Ramos (cell line): ENCODE data around the gene CCDC192.
"Not testable (repeated sequence)": the region's sequence is repeated elsewhere in the genome, so short reads cannot be mapped to it uniquely, and the experiment has no call there.

Experiments
- in situ Hi-C: fragments of 300-500 bp; cut with MboI; formaldehyde crosslinking; loops from one replicate; pipeline ENCODE4 v1.14.3; 2022; ENCODE audit warnings: low sequenced_read_pairs; ENCODE audit not compliant: unreplicated experiment

CCDC192 gene

DNA sequence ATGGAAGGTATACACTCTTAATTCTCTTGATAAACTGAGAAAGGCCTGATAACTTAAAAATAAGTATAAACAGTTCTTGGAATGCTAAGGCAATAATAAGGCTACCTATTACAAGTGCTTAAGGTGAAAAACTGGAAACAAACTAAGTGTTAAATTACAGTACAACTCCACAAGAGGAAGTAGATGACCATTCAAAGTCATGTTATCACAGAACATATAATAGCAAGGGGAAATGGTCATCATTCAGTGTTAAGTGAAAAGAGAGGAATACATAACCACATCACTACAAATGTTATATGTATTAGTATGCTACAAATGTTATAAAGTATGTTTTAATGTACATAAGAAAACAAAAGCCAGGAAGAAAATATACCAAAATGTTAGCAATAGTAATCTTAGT lies 135.9 kb downstream of the CCDC192 start:
- in situ Hi-C loops: no loop called here

GRCh38 chr5:127839496-127840197 lies 136.5 kb downstream of the CCDC192 start:
- in situ Hi-C loops: no loop called here

GRCh38 chr5:127840198-127840524 lies 137.0 kb downstream of the CCDC192 start:
- in situ Hi-C loops: no loop called here

GRCh38 chr5:127840809-127841208 lies 137.6 kb downstream of the CCDC192 start:
- in situ Hi-C loops: no loop called here

DNA sequence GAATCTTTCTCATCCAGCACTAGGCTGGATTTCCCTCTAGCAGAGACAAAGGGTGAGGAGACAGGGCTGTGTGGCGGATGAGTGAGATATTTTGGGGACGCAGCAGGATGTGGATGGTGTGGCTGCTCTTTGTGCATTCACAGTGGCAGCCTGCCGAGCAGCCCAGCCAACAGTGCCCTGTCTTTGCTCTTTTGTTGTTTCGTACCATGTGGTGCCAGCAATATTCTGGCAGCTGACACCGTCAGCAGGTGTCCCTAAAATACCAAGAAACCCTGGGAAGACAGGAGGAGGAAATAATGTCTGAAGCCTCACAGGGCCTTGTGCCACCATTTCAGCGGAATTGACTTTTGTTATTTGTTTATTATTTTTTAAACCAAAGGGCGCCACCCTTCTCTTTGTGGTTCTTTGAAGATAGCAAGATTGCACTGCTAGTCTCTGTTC lies 141.4 kb downstream of the CCDC192 start:
- in situ Hi-C loops: no loop called here

- in situ Hi-C loops: no loop called here
Observed at GRCh38 chr5:127846884-127847283, 143.7 kb downstream of the CCDC192 start.

GRCh38 chr5:127847641-127848040 lies 144.4 kb downstream of the CCDC192 start:
- in situ Hi-C loops: not testable (repeated sequence)

DNA sequence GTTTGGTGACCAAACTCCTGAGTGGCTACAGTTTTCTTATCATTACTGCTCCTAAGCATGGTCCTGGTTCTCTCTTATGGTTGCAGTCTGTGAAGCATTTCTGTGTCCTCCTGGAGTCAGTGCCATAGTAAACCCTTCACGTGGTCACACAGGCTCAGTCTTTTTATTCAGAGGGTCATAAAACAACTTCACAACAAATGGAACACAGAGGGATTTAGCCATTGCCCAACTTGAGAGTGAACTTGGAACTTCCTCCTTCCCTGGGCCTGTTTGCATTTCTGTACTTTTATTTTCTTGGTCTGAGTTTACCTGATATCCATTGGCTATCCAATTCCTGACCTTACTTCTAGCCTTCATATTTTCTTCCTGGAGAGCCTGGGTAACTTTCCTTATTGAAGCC lies 144.9 kb downstream of the CCDC192 start:
- in situ Hi-C loops: no loop called here

- in situ Hi-C loops: no loop called here
Observed at GRCh38 chr5:127849408-127849807, 146.2 kb downstream of the CCDC192 start.

GRCh38 chr5:127849891-127850290 lies 146.7 kb downstream of the CCDC192 start:
- in situ Hi-C loops: no loop called here

GRCh38 chr5:127851964-127852363 lies 148.8 kb downstream of the CCDC192 start:
- in situ Hi-C loops: no loop called here

- in situ Hi-C loops: no loop called here
Observed at GRCh38 chr5:127854520-127854919, 151.3 kb downstream of the CCDC192 start.

DNA sequence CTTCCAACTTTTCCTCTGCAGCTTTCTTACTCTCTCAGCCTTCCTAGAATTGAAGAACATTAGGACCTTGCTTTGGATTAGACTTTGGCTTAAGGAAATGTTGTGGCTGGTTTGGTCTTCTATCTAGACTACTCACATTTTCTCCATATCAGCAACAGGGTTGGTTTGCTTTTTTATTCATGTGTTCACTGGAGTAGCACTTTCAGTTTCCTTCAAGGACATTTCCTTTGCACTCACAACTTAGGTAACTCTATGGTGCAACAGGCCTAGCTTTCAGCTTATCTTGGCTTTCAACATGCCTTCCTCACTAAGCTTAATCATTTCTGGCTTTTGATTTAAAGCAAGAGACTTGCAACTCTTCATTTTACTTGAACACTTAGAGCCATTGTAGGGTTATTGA lies 153.1 kb downstream of the CCDC192 start:
- in situ Hi-C loops: no loop called here

DNA sequence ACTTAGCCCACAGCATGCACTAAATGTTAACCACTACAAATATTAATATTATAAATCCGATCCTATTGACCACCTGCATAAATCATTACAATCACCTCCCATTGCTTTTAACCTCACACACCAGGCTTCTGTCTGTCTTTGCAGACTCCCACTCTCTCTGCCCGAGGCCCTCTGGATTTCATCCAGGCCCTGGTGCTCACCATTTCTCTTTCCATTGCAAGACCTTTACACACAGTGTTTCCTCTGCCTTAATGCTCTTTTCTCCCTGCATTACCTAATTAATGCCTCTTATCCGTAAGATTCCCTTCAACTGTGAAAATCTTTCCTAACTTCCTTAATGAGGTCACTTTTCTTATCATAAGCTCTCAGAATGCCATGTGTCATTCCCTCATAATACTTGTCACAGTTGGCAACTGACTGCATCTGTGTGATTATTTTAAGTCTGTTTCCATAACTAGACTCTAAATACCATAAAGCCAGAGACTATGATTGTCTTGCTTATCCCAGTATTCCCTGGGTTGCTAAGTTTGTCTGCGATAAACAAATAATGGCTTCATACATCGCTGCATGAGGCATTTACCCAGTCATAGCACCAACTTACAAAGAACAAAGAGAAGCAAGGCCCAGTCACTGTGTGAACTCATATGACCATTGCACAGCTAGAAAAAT lies 155.1 kb downstream of the CCDC192 start:
- in situ Hi-C loops: no loop called here

GRCh38 chr5:127860291-127860690 lies 157.1 kb downstream of the CCDC192 start:
- in situ Hi-C loops: no loop called here

DNA sequence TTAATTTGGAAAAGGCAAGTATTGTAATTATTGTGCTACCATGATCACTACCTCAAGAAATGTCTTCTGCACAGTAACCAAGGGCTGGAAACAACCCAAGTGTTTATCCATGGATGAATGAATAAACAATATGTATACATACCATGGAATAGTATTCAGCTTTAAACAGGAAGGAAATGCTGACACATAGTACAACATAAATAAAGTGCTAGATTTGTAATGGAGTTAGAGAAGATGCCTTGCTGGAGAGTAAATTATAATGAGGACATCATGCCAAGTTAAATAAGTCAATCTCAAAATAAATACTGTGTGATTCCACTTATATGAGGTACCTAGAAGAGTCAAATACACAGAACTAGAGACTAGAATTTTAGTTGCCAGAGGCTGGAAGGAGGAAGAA lies 160.0 kb downstream of the CCDC192 start:
- in situ Hi-C loops: no loop called here

- in situ Hi-C loops: no loop called here
Observed at GRCh38 chr5:127863610-127864395, 160.6 kb downstream of the CCDC192 start.

GRCh38 chr5:127864511-127864910 lies 161.3 kb downstream of the CCDC192 start:
- in situ Hi-C loops: no loop called here

- in situ Hi-C loops: no loop called here
Observed at GRCh38 chr5:127865273-127865672, 162.1 kb downstream of the CCDC192 start.

- in situ Hi-C loops: no loop called here
Observed at GRCh38 chr5:127867022-127867783, 164.0 kb downstream of the CCDC192 start.
